ENCODE data around the gene SLC1A4. TPM values are rescaled to one million over a fixed set of nuclear protein-coding genes. Genes with fewer than 3 reads are reported as not detected.

SLC1A4 gene
- total RNA-seq, 1 donor from 2014 or later: 32.4 TPM

- DNase-seq (ENCODE audit: low spot score): no peak
These were observed 83.2 kb downstream of the SLC1A4 start for GRCh38 chr2:65072181-65072970.

Other genes starting within 250 kb of the SLC1A4 start
- gene CEP68, start 67.0 kb downstream of the SLC1A4 start, total RNA-seq: 27.8 TPM
- gene RAB1A, start 140.7 kb downstream of the SLC1A4 start, total RNA-seq: 148 TPM
- gene ACTR2, start 238.4 kb downstream of the SLC1A4 start, total RNA-seq: 218 TPM

Measured in ureter (tissue), 1 donor.